GM21825 (cell line): ENCODE results near the gene MAU2.
"Not testable (repeated sequence)": the region's sequence is repeated elsewhere in the genome, so short reads cannot be mapped to it uniquely, and the experiment has no call there.

ENCODE experiments used
- ATAC-seq: cut with Tn5 transposase; IDR thresholded peaks from one replicate; pipeline ENCODE4 v1.9.1; 2021; ENCODE audit warnings: mild to moderate bottlenecking, moderate library complexity; ENCODE audit not compliant: unreplicated experiment

MAU2 gene

DNA sequence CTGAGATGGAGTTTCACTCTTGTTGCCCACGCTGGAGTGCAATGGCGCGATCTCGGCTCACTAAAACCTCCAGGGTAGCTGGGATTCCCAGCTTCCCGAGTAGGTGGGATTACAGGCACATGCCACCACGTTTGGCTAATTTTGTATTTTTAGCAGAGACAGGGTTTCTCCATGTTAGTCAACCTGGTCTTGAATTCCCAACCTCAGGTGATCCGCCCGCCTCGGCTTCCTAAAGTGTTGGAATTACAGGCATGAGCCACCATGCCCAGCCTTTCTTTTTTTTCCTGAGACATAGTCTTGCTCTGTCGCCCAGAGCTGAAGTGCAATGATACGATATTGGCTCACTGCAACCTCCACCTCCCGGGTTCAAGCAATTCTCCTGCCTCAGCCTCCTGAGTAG, 59.7 kb downstream of the MAU2 start:
- not testable (repeated sequence) for ATAC-seq

DNA sequence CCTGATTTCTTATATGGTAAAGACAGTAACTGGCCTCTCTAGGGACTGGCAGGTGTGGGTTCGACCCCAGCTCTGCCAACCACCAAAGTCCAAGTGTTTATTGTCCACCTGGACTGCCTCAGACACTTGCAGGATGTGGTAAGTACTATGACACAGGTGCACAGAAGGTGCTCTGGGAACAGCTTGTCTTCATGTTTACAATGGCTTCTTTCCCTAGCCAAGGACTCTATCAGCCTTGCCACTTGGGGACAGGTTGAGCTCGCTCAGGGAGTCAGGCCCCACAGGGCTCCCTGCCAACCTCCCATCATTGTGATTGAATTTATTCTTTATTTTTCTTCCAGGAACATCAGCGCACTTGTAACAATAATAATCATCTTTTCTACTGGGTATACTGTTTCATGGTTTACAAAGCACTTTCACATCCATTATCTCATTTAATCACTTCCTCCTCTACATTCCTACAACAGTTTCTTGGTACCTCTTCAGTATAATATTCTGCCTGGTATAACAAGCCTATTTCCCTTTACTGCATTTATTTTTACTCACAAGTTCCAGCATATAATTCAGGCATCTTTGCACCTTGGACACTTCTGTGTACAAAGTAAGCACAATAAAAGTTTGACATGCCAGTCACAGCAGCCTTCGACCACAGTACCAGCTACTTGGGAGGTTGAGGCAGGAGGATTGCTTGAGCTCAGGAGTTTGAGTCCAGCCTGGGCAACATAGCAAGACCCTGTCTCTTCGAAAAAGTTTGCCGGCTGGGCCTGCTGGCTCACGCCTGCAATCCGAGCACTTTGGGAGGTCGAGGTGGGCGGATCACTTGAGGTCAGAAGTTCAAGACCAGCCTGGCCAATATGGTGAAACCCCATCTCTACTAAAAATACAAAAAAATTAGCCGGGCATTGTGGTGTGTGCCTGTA, 60.6 kb downstream of the MAU2 start:
- ATAC-seq, result no peak

- no peak for ATAC-seq
Measured at GRCh38 chr19:19382118-19382517, 61.5 kb downstream of the MAU2 start.

DNA sequence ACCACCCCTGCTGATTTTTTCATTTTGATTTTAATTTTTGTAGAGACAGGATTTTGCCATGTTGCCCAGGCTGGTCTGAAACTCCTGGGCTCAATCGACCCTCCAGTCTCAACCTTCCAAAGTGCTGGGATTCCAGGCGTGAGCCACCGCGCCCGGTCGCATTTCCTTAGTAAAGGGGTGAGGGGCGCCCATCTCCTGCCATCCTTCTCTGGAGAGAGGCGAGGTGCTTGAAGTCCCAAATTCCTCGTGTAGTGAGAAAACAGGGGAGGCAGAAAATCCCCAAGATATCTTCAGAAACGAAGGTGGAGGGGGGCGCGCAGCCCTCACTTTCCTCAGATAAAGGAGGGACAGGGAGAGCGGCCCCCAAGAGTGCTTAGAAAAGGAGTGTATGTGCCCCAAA, 63.9 kb downstream of the MAU2 start:
- no peak for ATAC-seq

DNA sequence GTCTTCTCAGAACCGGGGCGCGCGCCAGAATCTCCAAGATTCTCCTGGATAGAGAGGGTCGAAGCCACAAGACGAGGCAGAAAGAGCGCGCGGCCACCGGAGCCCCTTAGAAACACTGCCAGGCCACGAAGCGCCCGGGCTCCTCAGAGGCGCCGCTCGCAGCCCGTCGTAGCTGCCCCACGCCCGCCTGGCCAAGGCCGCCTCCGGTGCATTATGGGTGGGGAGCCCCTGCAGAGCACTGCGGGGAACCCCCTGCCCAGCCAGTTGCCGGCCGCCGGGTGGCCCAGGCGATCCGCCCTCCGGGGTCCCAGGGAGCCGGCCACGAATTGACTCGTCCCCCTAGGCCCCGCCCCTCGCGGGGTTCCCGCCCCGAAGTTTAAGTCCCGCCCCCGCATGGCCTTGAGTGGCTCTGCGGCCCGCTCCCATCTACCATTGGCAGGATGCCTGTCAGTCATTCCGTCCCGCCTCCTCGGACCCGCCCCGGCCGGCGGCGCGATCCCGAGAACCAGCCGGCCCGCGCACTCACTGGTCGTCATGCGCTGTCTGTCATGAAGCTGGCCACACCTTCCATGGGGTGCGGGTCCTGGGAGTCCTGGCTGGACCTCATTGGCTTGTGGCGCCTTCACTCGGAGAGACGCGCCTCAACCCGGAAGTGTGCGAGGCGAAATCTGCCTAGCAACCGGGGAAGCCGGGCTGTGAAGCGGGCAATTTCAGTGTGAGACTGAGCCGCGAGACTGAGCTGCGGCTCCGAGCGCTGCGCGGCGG, 64.7 kb downstream of the MAU2 start:
- ATAC-seq, result peak; percentile 90

GRCh38 chr19:19385896-19386869, 65.6 kb downstream of the MAU2 start:
- ATAC-seq, result no peak

- no peak for ATAC-seq
Measured at GRCh38 chr19:19387108-19387507, 66.5 kb downstream of the MAU2 start.

- no peak for ATAC-seq
Measured at GRCh38 chr19:19388568-19389555, 68.2 kb downstream of the MAU2 start.

DNA sequence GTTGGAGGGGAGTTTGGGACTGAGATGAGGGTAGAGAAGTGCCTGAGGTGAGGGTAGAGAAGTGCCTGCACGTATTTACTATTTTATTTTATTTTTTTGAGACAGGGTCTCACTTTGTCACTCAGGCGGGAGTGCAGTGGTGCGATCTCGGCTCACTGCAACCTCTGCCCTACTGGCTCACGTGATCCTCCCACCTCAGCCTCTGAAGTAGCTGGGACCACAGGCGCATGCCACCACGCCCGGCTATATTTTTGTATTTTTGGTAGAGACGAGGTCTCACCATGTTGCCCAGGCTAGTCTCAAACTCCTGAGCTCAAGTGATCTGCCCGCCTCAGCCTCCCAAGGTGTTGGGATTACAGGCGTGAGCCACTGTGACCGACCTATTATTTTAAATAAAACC, 69.1 kb downstream of the MAU2 start:
- ATAC-seq, result not testable (repeated sequence)

DNA sequence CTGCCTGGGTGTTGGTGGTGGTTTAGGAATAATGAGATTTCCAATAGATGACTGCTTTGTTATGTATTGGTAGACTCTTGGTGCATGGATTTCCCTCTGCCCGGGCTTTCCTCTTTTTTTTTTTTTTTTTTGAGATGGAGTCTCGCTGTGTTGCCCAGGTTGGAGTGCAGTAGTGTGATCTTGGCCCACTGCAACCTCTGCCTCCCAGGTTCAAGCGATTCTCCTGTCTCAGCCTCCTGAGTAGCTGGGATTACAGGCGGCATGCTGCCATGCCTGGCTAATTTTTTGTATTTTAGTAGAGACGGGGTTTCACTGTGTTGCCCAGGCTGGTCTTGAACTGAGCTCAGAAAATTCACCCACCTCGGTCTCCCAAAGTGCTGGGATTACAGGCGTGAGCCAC, 73.7 kb downstream of the MAU2 start:
- not testable (repeated sequence) for ATAC-seq

DNA sequence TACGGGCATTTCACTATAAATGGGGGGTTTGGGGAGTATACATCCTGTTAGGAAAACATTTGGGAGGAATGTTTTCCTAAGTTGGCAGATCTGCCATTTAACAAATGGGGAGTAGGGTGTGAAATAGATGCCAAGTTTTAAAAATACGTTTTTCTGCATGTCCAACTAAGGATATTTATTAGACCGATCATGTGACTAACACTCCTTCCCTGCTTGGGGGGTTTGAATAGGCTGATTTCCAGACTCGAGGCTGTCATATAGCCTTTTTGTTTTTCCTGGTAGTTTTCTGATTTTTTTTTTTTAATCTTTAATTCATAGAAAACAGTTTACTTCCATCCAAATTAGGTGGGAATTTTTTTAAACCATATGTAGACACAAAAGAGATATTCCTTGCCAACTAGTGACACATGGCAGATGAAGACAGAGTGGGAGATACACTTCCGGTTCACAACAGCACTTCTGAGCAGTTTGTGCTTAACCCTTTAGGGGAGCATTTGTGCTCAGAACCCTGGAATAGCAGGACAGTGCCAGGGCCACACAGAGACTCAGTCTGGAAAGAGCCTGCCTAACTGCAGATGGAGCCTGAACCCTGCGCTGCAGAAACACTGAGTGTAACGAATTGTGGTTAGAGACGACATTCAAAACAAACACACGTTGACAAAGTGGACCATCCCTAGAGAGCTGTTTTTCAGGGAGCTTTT, 79.3 kb downstream of the MAU2 start:
- ATAC-seq, result no peak

DNA sequence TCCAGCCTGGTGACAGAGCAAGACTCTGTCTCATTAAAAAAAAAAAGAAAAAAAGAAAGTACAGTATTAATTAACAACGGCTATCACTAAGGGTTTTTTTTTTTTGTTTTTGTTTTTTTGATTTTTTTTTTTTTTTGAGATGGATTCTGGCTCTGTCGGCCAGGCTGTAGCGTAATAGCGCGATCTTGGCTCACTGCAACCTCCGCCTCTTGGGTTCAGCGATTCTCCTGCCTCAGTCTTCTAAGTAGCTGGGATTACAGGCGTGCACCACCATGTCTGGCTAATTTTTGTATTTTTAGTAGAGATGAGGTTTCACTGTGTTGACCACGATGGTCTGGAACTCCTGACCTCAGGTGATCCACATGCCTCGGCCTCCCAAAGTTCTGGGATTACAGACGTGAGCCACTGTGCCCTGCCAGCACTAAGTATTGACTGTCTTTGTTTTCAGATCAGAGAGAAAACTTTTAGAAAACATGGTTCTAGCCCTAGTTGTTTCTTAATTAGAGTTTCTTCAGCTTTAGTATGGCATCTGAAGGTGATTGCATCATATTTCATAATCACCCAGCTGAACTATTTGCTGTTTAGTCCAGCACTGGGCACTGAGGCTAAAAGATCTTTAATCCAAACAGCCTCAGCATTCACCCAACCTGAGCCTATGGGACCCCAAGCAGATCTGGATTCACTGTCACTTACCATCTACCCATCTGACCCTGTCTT, 82.2 kb downstream of the MAU2 start:
- no peak for ATAC-seq

GRCh38 chr19:19403373-19403901, 82.8 kb downstream of the MAU2 start:
- ATAC-seq, result no peak

GRCh38 chr19:19404879-19405860, 84.5 kb downstream of the MAU2 start, which contains the start of gene GATAD2A:
TSS of gene GATAD2A (plus strand) at chr19:19405675. CDS start at chr19:19465346, 59,671 bp downstream.
- ATAC-seq, result peak; percentile 65

GRCh38 chr19:19405971-19406877, 85.6 kb downstream of the MAU2 start:
- peak; percentile 20 for ATAC-seq
